Measurements from ENCODE around the gene NTNG1. TPM values are rescaled to one million over a fixed set of nuclear protein-coding genes. Genes with fewer than 3 reads are reported as not detected.

The NTNG1 gene
- total and polyA plus RNA-seq, 2 of the 13 experiments (the other 11 are each of a cell fraction or from before 2014, with no cell fraction given) = not detected

- no peak for ATAC-seq
- H4K20me1 ChIP-seq (ENCODE audit: insufficient read depth, low read length) = no peaks in the 10 kb centered on the region
- no peak for TF ChIP-seq SETDB1 (CRISPR knock-in tag; IDR thresholded peaks at IDR 0.05; ENCODE audit: borderline replicate concordance)
- ChIA-PET CTCF (ENCODE audit: low intra/inter-chr PET ratio, low total read pairs) (no interaction called here), POLR2A (no interaction called here)
- intact Hi-C loops (cut with micrococcal nuclease; ENCODE audit: unreplicated experiment) (no loop called here), in situ Hi-C loops (cut with HindIII; ENCODE audit: extremely low pct_ligation_motif_present, low pct_unique_long_range_greater_than_20kb) (no loop called here)
- H3K4me1 ChIP-seq (ENCODE audit: insufficient read depth, low read length) = no peaks in the 10 kb centered on the region
- no TSS peak for BruUV-seq (replicated peaks)
- H3K27ac ChIP-seq (ENCODE audit: extremely low read length, insufficient read depth, low read length) = no peak overlapping the region
- H3K27me3 ChIP-seq (ENCODE audit: control insufficient read depth in 1 of 2, insufficient read depth in 2 of 2, low read length in 2 of 2) = no peaks in the 10 kb centered on the region
- no peak overlapping the region for H3K4me2 ChIP-seq (ENCODE audit: low read depth, low read length)
- no peaks in the 10 kb centered on the region for H3K9me3 ChIP-seq (ENCODE audit: low read length)
- H3K9ac ChIP-seq (ENCODE audit: insufficient read depth, low read depth, low read length) = no peak overlapping the region
- 8% methylated on average over 5 of the region's 5 CpGs for WGBS (ENCODE audit: low lambda C conversion rate)
- H2AFZ ChIP-seq (ENCODE audit: low read length) = no peak overlapping the region
- H3K4me3 ChIP-seq (replicated peaks in 1 of 3; ENCODE audit: insufficient read depth in 1 of 3, low read depth in 2 of 3, low read length in 3 of 3) = no peak overlapping the region
- DNase-seq (ENCODE audit: low spot score) = no peak
- no peak for FAIRE-seq
- no peaks in the 10 kb centered on the region for H3K36me3 ChIP-seq (replicated peaks in 1 of 2; ENCODE audit: control insufficient read depth in 1 of 2, insufficient read depth in 2 of 2, low read length in 2 of 2)
- H3K79me2 ChIP-seq (ENCODE audit: insufficient read depth, low read length) = no peaks in the 10 kb centered on the region
Measured at GRCh38 chr1:107359472-107360241, 218.8 kb downstream of the NTNG1 start.

GRCh38 chr1:107362468-107363140 lies 221.8 kb downstream of the NTNG1 start:
- intact Hi-C loops (cut with micrococcal nuclease; ENCODE audit: unreplicated experiment) (no loop called here), in situ Hi-C loops (cut with HindIII; ENCODE audit: extremely low pct_ligation_motif_present, low pct_unique_long_range_greater_than_20kb) (no loop called here)
- 6% methylated on average over 2 of the region's 3 CpGs for WGBS (ENCODE audit: low lambda C conversion rate)
- H3K36me3 ChIP-seq (replicated peaks in 1 of 2; ENCODE audit: control insufficient read depth in 1 of 2, insufficient read depth in 2 of 2, low read length in 2 of 2) = no peaks in the 10 kb centered on the region
- no peak for DNase-seq (ENCODE audit: low spot score)
- no peaks in the 10 kb centered on the region for H3K79me2 ChIP-seq (ENCODE audit: insufficient read depth, low read length)
- TF ChIP-seq STAT6 (CRISPR knock-in tag; IDR thresholded peaks at IDR 0.05; ENCODE audit: borderline replicate concordance) = no peak
- TF ChIP-seq ZNF740 (CRISPR knock-in tag; IDR thresholded peaks at IDR 0.05) = no peak
- TF ChIP-seq ZNF549 (CRISPR knock-in tag; IDR thresholded peaks at IDR 0.05) = no peak
- no peak for TF ChIP-seq POLR2AphosphoS2 (IDR thresholded peaks at IDR 0.05; ENCODE audit: low read depth, low read length)
- TF ChIP-seq ZNF562 (CRISPR knock-in tag; IDR thresholded peaks at IDR 0.05; ENCODE audit: borderline replicate concordance) = no peak
- no peak for TF ChIP-seq NFYC (CRISPR knock-in tag; IDR thresholded peaks at IDR 0.05)
- TF ChIP-seq DMAP1 (CRISPR knock-in tag; IDR thresholded peaks at IDR 0.05) = no peak
- TF ChIP-seq SOX5 (CRISPR knock-in tag; IDR thresholded peaks at IDR 0.05; ENCODE audit: borderline replicate concordance) = no peak
- no peak for TF ChIP-seq JUNB (CRISPR knock-in tag; IDR thresholded peaks at IDR 0.05; ENCODE audit: borderline replicate concordance)
- TF ChIP-seq NCOA5 (CRISPR knock-in tag; IDR thresholded peaks at IDR 0.05) = no peak
- no peak for TF ChIP-seq HOXA3 (CRISPR knock-in tag; IDR thresholded peaks at IDR 0.05)
- no peak for TF ChIP-seq REPIN1 (CRISPR knock-in tag; IDR thresholded peaks at IDR 0.05; ENCODE audit: borderline replicate concordance, low read depth)
- TF ChIP-seq ERF (CRISPR knock-in tag; IDR thresholded peaks at IDR 0.05) = no peak
- no peak for TF ChIP-seq TEF (CRISPR knock-in tag; IDR thresholded peaks at IDR 0.05)
- no peaks in the 10 kb centered on the region for H3K27me3 ChIP-seq (ENCODE audit: control insufficient read depth in 1 of 2, insufficient read depth in 2 of 2, low read length in 2 of 2)
- H3K4me2 ChIP-seq (ENCODE audit: low read depth, low read length) = no peak overlapping the region
- H3K4me1 ChIP-seq (ENCODE audit: insufficient read depth, low read length) = no peaks in the 10 kb centered on the region
- no peak for ATAC-seq
- no peak overlapping the region for H2AFZ ChIP-seq (ENCODE audit: low read length)
- POLR2A ChIA-PET = no interaction called here
- H3K9ac ChIP-seq (ENCODE audit: insufficient read depth, low read depth, low read length) = no peak overlapping the region
- H4K20me1 ChIP-seq (ENCODE audit: insufficient read depth, low read length) = no peaks in the 10 kb centered on the region
- CTCF ChIA-PET (ENCODE audit: low intra/inter-chr PET ratio, low total read pairs) = no interaction called here
- FAIRE-seq = no peak
- no peaks in the 10 kb centered on the region for H3K9me3 ChIP-seq (ENCODE audit: low read length)
- no peak overlapping the region for H3K27ac ChIP-seq (ENCODE audit: extremely low read length, insufficient read depth, low read length)
- no TSS peak for BruUV-seq (replicated peaks)
- no peak overlapping the region for H3K4me3 ChIP-seq (replicated peaks in 1 of 3; ENCODE audit: insufficient read depth in 1 of 3, low read depth in 2 of 3, low read length in 3 of 3)
